ENCODE measurements around the gene ADRB1.

The ADRB1 gene

DNA sequence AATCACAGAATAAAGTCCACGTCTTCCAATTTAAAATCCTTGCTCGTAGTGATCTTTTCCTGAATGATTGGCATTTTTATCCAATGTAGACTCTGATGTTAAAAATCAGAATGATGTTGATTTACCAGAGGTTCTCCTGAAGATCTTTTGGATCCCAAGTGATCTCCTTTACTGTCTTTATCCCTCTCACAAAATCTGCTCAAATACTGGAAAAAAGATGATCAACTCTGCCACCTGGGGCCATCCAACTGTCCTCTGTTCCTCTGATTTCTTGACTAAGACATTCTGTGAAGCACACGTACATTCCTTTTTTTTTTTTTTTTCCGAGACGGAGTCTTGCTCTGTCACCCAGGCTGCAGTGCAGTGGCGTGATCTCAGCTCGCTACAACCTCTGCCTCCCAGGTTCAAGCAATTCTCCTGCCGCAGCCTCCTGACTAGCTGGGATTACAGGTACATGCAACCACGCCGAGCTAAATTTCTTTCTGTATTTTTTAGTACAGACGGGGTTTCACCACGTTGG, 18.0 kb upstream of the ADRB1 start:
- DNase-seq (ENCODE audit: low read depth), result no peak
- TF ChIP-seq, protein P1, sequence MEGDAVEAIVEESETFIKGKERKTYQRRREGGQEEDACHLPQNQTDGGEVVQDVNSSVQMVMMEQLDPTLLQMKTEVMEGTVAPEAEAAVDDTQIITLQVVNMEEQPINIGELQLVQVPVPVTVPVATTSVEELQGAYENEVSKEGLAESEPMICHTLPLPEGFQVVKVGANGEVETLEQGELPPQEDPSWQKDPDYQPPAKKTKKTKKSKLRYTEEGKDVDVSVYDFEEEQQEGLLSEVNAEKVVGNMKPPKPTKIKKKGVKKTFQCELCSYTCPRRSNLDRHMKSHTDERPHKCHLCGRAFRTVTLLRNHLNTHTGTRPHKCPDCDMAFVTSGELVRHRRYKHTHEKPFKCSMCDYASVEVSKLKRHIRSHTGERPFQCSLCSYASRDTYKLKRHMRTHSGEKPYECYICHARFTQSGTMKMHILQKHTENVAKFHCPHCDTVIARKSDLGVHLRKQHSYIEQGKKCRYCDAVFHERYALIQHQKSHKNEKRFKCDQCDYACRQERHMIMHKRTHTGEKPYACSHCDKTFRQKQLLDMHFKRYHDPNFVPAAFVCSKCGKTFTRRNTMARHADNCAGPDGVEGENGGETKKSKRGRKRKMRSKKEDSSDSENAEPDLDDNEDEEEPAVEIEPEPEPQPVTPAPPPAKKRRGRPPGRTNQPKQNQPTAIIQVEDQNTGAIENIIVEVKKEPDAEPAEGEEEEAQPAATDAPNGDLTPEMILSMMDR (IDR thresholded peaks at IDR 0.05; ENCODE audit: insufficient read depth, low read depth, low read length, missing control alignments), result no peak
- no peak overlapping the region for H3K4me3 ChIP-seq (ENCODE audit: low read length)

DNA sequence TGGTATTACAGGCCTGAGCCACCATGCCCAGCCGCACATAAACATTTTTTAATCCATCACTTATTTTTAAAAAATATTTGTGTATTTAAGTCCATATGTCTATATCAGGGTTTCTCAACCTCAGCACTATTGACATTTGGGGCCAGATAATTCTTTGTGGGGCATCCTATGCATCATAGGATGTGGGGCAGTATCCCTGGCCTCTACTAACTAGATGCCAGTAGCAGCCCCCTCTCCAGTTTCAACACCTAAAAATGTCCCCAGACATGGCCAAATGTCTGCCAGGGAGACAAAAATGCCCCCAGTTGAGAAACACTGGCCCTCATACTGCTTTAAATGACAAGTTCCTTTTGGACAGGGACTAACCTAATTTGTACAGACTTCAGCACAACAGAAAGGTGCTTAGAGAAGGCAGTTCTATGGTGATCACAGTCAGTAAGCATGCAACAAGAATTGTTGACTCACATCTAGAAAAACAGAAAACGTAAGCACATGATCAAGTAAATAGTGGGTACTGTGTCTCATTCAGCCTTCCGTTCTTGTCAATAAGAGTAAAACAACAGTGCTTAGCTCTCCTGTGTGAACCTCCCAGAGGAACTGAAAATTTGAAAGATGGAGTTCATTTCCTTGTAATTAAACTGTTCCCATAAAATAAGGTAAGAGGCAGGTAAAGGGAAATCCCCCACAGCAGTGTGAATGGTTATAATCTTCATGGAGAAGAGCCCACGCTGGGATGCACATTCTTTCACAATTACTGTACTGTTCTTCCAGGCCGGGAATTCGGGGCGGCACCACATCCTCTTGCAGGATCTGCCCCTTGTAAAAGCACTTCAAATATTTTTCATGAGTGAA, 17.3 kb upstream of the ADRB1 start:
- no peak overlapping the region for H3K4me3 ChIP-seq (ENCODE audit: low read length)
- TF ChIP-seq, protein P1 (IDR thresholded peaks at IDR 0.05; ENCODE audit: insufficient read depth, low read depth, low read length, missing control alignments), result no peak
- peak; percentile 89 for DNase-seq (ENCODE audit: low read depth)

DNA sequence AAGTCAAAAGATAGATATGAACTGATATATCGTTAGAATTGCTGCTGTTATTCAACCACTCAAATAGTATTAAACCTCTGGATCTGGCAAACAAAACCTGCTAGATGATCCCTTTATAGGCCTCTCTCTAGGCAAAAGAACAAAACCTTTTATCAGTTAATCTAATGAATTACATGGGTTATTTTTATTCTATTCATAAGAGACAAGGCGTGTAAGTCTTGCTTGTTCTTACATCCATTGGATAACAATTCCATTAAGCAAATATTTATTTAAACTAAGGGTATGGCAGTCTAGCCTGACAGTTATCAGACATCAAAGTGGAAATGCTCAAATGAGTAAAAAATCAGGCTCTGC, 16.6 kb upstream of the ADRB1 start:
- no peak overlapping the region for H3K4me3 ChIP-seq (ENCODE audit: low read length)
- no peak for DNase-seq (ENCODE audit: low read depth)
- TF ChIP-seq, protein P1 (IDR thresholded peaks at IDR 0.05; ENCODE audit: insufficient read depth, low read depth, low read length, missing control alignments), result no peak

GRCh38 chr10:114027951-114028350, 15.7 kb upstream of the ADRB1 start:
- TF ChIP-seq, protein P1 (IDR thresholded peaks at IDR 0.05; ENCODE audit: insufficient read depth, low read depth, low read length, missing control alignments), result no peak
- no peak overlapping the region for H3K4me3 ChIP-seq (ENCODE audit: low read length)
- DNase-seq (ENCODE audit: low read depth), result no peak

- DNase-seq (ENCODE audit: low read depth), result no peak
- no peak overlapping the region for H3K4me3 ChIP-seq (ENCODE audit: low read length)
- TF ChIP-seq, protein P1 (IDR thresholded peaks at IDR 0.05; ENCODE audit: insufficient read depth, low read depth, low read length, missing control alignments), result no peak
Measured at GRCh38 chr10:114028425-114028824, 15.2 kb upstream of the ADRB1 start.

- DNase-seq (ENCODE audit: low read depth), result no peak
- no peak overlapping the region for H3K4me3 ChIP-seq (ENCODE audit: low read length)
- TF ChIP-seq, protein P1 (IDR thresholded peaks at IDR 0.05; ENCODE audit: insufficient read depth, low read depth, low read length, missing control alignments), result no peak
Measured at GRCh38 chr10:114029655-114030054, 14.0 kb upstream of the ADRB1 start.

- TF ChIP-seq, protein P1 (IDR thresholded peaks at IDR 0.05; ENCODE audit: insufficient read depth, low read depth, low read length, missing control alignments), result no peak
- H3K4me3 ChIP-seq (ENCODE audit: low read length), result no peak overlapping the region
- DNase-seq (ENCODE audit: low read depth), result peak; percentile 91
Measured at GRCh38 chr10:114030140-114030539, 13.5 kb upstream of the ADRB1 start.
